Right atrium auricular region (tissue), 2 donors: Measurements from ENCODE around the gene POU2AF3. TPM values are rescaled to one million over a fixed set of nuclear protein-coding genes. Genes with fewer than 3 reads are reported as not detected.

Experiments
- DNase-seq: peaks from one replicate; pipeline ENCODE4 v3.0.0-alpha.2; 2019; ENCODE audit warnings: low spot score
- H3K27ac ChIP-seq, 2 donors: fragments of 200-600 bp; sonication (generic); 1 replicate in 1 of 2; 2 replicates in 1 of 2; pipeline ENCODE4 v1.5.1; 2016 to 2019
- H3K27me3 ChIP-seq, 2 donors: fragments of 200-600 bp; sonication (generic); one replicate each; pipeline versions ENCODE4 v1.5.1 to v1.6.0; 2017 to 2019
- H3K36me3 ChIP-seq: fragments of 200-600 bp; sonication (generic); one replicate; pipeline ENCODE4 v1.5.1; 2016
- H3K4me1 ChIP-seq, 2 donors: fragments of 200-600 bp; sonication (generic); one replicate each; pipeline versions ENCODE4 v1.5.1 to v1.6.0; 2017 to 2019
- H3K4me3 ChIP-seq, 2 donors: fragments of 200-600 bp; sonication (generic); 1 replicate in 1 of 2; 2 replicates in 1 of 2; pipeline ENCODE4 v1.5.1; 2017 to 2019; ENCODE audit warnings: mild to moderate bottlenecking in 1 of 2, moderate library complexity in 1 of 2
- H3K9me3 ChIP-seq, 2 donors: fragments of 200-600 bp; sonication (generic); one replicate each; pipeline ENCODE4 v1.5.1; 2019
- CTCF ChIP-seq, 2 donors: fragments of 200-600 bp; sonication (generic); IDR thresholded peaks; one replicate each; pipeline ENCODE4 v1.5.1; 2019; ENCODE audit warnings: antibody characterized with exemption in 2 of 2
- total RNA-seq, 2 donors: library from RNA; depleted of rRNA; stranded (reverse); fragments of >200 nt; gene quantifications; one replicate each; pipeline ENCODE4 v1.1.0, GENCODE V29; 2016

POU2AF3 gene
- under 1 TPM in 1 of 2 donors, not detected in 1; 0.47 TPM for total RNA-seq

DNA sequence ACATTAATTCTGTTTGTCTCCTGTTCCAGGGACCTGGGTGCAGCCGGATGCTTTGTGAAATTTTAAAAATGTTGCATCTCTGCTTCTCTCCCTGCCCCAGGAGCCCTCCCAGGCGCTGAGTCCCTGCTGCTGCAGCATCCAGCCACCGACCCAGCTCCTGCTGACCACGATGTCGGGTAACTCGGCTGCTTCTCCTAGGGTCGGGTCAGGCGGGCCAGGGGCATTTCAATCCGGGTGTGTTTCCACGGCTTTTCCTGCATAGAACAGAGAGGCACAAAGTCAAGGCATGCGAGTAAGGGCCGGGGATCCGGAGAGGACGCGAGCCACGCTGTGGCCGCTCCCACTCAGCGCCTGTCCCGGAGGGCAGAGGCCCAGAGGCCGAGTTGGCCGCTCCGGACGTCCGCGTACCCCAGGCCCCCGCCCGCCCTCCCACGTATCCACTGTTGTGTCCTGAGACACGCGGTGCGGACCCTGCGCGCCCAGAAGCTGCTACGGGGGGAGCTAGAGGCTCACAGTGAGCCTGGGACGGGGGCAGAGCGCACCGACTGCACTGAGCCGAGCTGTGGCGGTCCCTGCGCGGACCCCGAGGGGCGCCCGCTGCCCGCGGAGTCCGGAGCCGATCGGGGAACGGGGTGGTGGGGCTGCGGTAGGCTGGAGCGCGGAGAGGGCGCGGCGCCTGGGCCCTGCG lies at the start of gene POU2AF3:
TSS of gene POU2AF3 (plus strand) at position 134 of the 688 bp plus-strand sequence. CDS start at position 170, 36 bp downstream.
- Histone ChIP-seq H3K27ac (peak within 1 kb of the TSS in 1 of 2 donors; percentile 64), H3K4me1 (peaks cover 0 to 18% of the 10 kb centered on the region in 2 donors), H3K36me3 (no peaks in the 10 kb centered on the region), H3K27me3 (no peaks in the 10 kb centered on the region), H3K4me3 (peak within 1 kb of the TSS; percentile 51 to 61), H3K9me3 (no peaks in the 10 kb centered on the region)
- DNase-seq = no peak
- TF ChIP-seq CTCF (IDR thresholded peaks at IDR 0.05) = no peak

DNA sequence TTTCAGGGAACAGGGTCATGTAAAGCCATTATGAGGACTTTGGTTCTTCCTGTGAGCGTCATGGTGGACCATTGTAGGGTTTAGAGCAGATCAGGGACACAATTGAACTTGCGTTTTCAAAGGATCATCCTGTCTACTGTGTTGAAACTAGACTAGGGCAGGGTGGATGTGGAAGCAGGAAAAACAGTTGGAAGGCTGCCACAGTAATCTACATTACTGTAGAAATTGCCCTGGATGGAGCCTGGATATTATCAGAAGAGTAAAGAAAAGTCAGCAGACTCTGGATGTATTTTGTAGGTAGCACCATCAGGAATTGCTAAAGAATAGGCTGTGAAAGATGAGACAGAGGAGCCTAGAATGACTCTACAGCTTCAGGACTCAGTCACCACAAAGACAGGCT lies 47.4 kb upstream of the POU2AF3 start:
- Histone ChIP-seq H3K4me1 (no peaks in the 10 kb centered on the region), H3K4me3 (no peak overlapping the region), H3K27ac (no peak overlapping the region), H3K36me3 (no peaks in the 10 kb centered on the region), H3K27me3 (no peaks in the 10 kb centered on the region), H3K9me3 (no peaks in the 10 kb centered on the region)
- TF ChIP-seq CTCF (IDR thresholded peaks at IDR 0.05) = no peak
- DNase-seq = no peak

DNA sequence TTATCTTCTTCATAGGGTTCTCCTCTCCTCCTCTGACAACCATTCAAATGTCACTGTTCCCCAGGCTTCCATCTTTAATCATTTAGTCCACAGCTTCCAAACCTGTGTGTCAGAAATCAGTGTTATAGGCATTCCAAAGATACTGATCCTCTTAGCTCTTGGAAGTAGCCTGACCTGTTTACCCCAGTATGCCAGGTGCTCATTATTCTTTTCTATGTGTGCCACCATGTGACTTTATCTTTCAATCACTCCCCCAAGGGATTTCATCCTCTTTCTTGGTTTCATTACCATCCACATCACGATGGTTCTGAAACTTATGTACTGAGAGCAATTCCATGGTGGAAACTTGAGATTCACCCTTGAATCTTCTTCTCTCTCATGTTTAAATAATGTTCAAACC lies 45.2 kb upstream of the POU2AF3 start:
- TF ChIP-seq CTCF (IDR thresholded peaks at IDR 0.05) = no peak

GRCh38 chr11:111253630-111254029 lies 44.7 kb upstream of the POU2AF3 start:
- H3K4me3 ChIP-seq = no peak overlapping the region
- TF ChIP-seq CTCF (IDR thresholded peaks at IDR 0.05) = no peak
- no peaks in the 10 kb centered on the region for H3K27me3 ChIP-seq
- DNase-seq = no peak
- H3K36me3 ChIP-seq = no peaks in the 10 kb centered on the region
- H3K27ac ChIP-seq = no peak overlapping the region
- no peaks in the 10 kb centered on the region for H3K9me3 ChIP-seq
- no peaks in the 10 kb centered on the region for H3K4me1 ChIP-seq

More for the DNA sequence above, 45.2 kb upstream of the POU2AF3 start:
- H3K27me3 ChIP-seq = no peaks in the 10 kb centered on the region
- no peaks in the 10 kb centered on the region for H3K4me1 ChIP-seq
- no peak overlapping the region for H3K4me3 ChIP-seq
- H3K27ac ChIP-seq = no peak overlapping the region
- no peaks in the 10 kb centered on the region for H3K36me3 ChIP-seq
- H3K9me3 ChIP-seq = no peaks in the 10 kb centered on the region
- DNase-seq = no peak

DNA sequence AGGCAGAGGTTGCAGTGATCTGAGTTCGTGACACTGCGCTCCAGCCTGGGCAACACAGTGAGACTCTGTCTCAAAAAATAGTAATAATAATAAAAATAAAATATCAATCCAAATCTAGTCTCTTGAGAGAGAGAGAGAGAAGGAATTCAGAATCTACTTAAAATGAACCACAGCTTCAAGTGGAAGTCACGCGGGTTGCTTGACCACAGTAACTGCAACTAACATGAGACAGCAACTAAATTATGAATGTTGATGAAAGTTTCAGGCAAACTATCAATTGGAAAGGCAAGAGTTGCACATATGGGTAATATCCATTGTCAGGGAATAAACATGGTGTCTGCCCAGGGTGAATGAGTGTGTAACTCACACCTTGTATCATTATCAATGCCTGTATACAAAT lies 40.3 kb upstream of the POU2AF3 start:
- H3K27me3 ChIP-seq = no peaks in the 10 kb centered on the region
- no peaks in the 10 kb centered on the region for H3K36me3 ChIP-seq
- DNase-seq = no peak
- H3K4me3 ChIP-seq = no peak overlapping the region
- H3K9me3 ChIP-seq = no peaks in the 10 kb centered on the region
- H3K27ac ChIP-seq = no peak overlapping the region
- no peaks in the 10 kb centered on the region for H3K4me1 ChIP-seq
- TF ChIP-seq CTCF (IDR thresholded peaks at IDR 0.05) = no peak

DNA sequence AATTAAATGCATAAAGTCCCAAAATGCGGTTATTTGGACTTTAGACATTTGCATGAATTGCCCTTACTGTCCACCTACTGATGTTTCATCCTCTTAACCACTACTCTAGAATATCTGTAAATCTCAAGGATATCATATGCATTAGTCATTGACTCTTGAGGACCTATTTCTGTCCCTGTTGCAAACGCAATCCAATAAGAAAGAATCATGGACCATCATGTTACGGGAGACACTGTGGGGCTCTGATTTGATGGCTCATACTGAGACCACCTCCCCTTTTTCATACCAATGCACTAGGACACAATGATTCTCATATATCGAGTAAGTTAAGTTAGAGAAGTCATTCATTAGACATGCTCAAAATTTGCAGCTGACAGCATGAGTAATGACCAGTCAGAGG lies 38.5 kb upstream of the POU2AF3 start:
- Histone ChIP-seq H3K27me3 (no peaks in the 10 kb centered on the region), H3K4me3 (no peak overlapping the region), H3K27ac (no peak overlapping the region), H3K4me1 (no peaks in the 10 kb centered on the region), H3K9me3 (no peaks in the 10 kb centered on the region), H3K36me3 (no peaks in the 10 kb centered on the region)
- no peak for DNase-seq
- TF ChIP-seq CTCF (IDR thresholded peaks at IDR 0.05) = no peak
